Measurements from ENCODE around the gene CPNE5.

The CPNE5 gene

GRCh38 chr6:36885461-36886401 is 46.5 kb upstream of the CPNE5 start, which contains the start of gene C6orf89:
TSS of gene C6orf89 (plus strand) at chr6:36885952. CDS start at chr6:36899445, 13,493 bp downstream.
- H3K4me1 ChIP-seq (ENCODE audit: low read length): peaks cover 10% of the 10 kb centered on the region; the same call in 1 of the 2 replicates
- H3K27me3 ChIP-seq (replicated peaks; ENCODE audit: insufficient read depth, low read length): no peaks in the 10 kb centered on the region
- H3K4me3 ChIP-seq (ENCODE audit: low read length): peak within 1 kb of the TSS; percentile 86
- H3K9me2 ChIP-seq (replicated peaks; ENCODE audit: insufficient read depth, low read length): no peaks in the 10 kb centered on the region
- no peaks in the 10 kb centered on the region for H3F3A ChIP-seq (ENCODE audit: insufficient read depth, low read length)
- peak within 1 kb of the TSS; percentile 89 for H3K4me2 ChIP-seq (ENCODE audit: low read depth, low read length)
- H3K9ac ChIP-seq (ENCODE audit: low read length): peak within 1 kb of the TSS; percentile 76
- H4K20me1 ChIP-seq (ENCODE audit: insufficient read depth, low read length): no peaks in the 10 kb centered on the region
- peak; percentile 98 for DNase-seq
- peak within 1 kb of the TSS; percentile 38; the same call in 1 of the 2 replicates for H3K27ac ChIP-seq (ENCODE audit: low read length)
- no peaks in the 10 kb centered on the region for H3K36me3 ChIP-seq (replicated peaks; ENCODE audit: insufficient read depth, low read length)
- H3K79me2 ChIP-seq (ENCODE audit: low read length): peaks cover 24% of the 10 kb centered on the region
- no peaks in the 10 kb centered on the region for H3K9me3 ChIP-seq (replicated peaks; ENCODE audit: insufficient read depth, low read length)
- H2AFZ ChIP-seq (ENCODE audit: low read length): peak within 1 kb of the TSS; percentile 99
- TF ChIP-seq EZH2 (optimal IDR thresholded peaks at IDR 0.05; ENCODE audit: low read depth, low read length): no peak
- TF ChIP-seq CTCF (IDR thresholded peaks at IDR 0.05; ENCODE audit: low read length): peak; percentile 76
- TF ChIP-seq EZH2phosphoT487 (IDR thresholded peaks at IDR 0.05; ENCODE audit: low read length): no peak

GRCh38 chr6:36884610-36885009 is 45.4 kb upstream of the CPNE5 start:
- Histone ChIP-seq H3K36me3 (replicated peaks; ENCODE audit: insufficient read depth, low read length) (no peaks in the 10 kb centered on the region), H4K20me1 (ENCODE audit: insufficient read depth, low read length) (no peaks in the 10 kb centered on the region), H3K9ac (ENCODE audit: low read length) (no peak overlapping the region), H2AFZ (ENCODE audit: low read length) (peak overlapping the region; percentile 99), H3K9me3 (replicated peaks; ENCODE audit: insufficient read depth, low read length) (no peaks in the 10 kb centered on the region), H3F3A (ENCODE audit: insufficient read depth, low read length) (no peaks in the 10 kb centered on the region), H3K4me3 (ENCODE audit: low read length) (no peak overlapping the region), H3K4me2 (ENCODE audit: low read depth, low read length) (0 out of 2 replicates have a peak overlapping the region, but pooled peaks have one; percentile 89), H3K27me3 (replicated peaks; ENCODE audit: insufficient read depth, low read length) (no peaks in the 10 kb centered on the region), H3K9me2 (replicated peaks; ENCODE audit: insufficient read depth, low read length) (no peaks in the 10 kb centered on the region), H3K79me2 (ENCODE audit: low read length) (peaks cover 24% of the 10 kb centered on the region), H3K27ac (ENCODE audit: low read length) (no peak overlapping the region), H3K4me1 (ENCODE audit: low read length) (peaks cover 10% of the 10 kb centered on the region; the same call in 1 of the 2 replicates)
- no peak for DNase-seq
- no peak for TF ChIP-seq CTCF (IDR thresholded peaks at IDR 0.05; ENCODE audit: low read length)
- TF ChIP-seq EZH2phosphoT487 (IDR thresholded peaks at IDR 0.05; ENCODE audit: low read length): no peak
- no peak for TF ChIP-seq EZH2 (optimal IDR thresholded peaks at IDR 0.05; ENCODE audit: low read depth, low read length)

GRCh38 chr6:36875250-36875633 is 36.0 kb upstream of the CPNE5 start:
- no peak overlapping the region for H3K27ac ChIP-seq (ENCODE audit: low read length)
- H3K4me1 ChIP-seq (ENCODE audit: low read length): peaks cover 8% of the 10 kb centered on the region

More at GRCh38 chr6:36875250-36875633, 36.0 kb upstream of the CPNE5 start:
- Histone ChIP-seq H3K9me3 (replicated peaks; ENCODE audit: insufficient read depth, low read length) (no peaks in the 10 kb centered on the region), H4K20me1 (ENCODE audit: insufficient read depth, low read length) (no peaks in the 10 kb centered on the region), H3K9ac (ENCODE audit: low read length) (peak overlapping the region; percentile 89), H3K4me3 (ENCODE audit: low read length) (peak overlapping the region; percentile 76), H3K36me3 (replicated peaks; ENCODE audit: insufficient read depth, low read length) (no peaks in the 10 kb centered on the region), H2AFZ (ENCODE audit: low read length) (peak overlapping the region; percentile 95), H3K9me2 (replicated peaks; ENCODE audit: insufficient read depth, low read length) (no peaks in the 10 kb centered on the region), H3K79me2 (ENCODE audit: low read length) (peaks cover 29% of the 10 kb centered on the region), H3K27me3 (replicated peaks; ENCODE audit: insufficient read depth, low read length) (no peaks in the 10 kb centered on the region), H3F3A (ENCODE audit: insufficient read depth, low read length) (no peaks in the 10 kb centered on the region), H3K4me2 (ENCODE audit: low read depth, low read length) (peak overlapping the region; percentile 83)
- DNase-seq: no peak
- no peak for TF ChIP-seq CTCF (IDR thresholded peaks at IDR 0.05; ENCODE audit: low read length)
- no peak for TF ChIP-seq EZH2 (optimal IDR thresholded peaks at IDR 0.05; ENCODE audit: low read depth, low read length)
- no peak for TF ChIP-seq EZH2phosphoT487 (IDR thresholded peaks at IDR 0.05; ENCODE audit: low read length)

Measured in MM.1S (cell line).